Measurements from ENCODE around the gene GRM4. TPM values are rescaled to one million over a fixed set of nuclear protein-coding genes. Genes with fewer than 3 reads are reported as not detected.

The GRM4 gene
- total and polyA plus RNA-seq, 9 of the 15 experiments (the other 6 are each of a cell fraction or from before 2014, with no cell fraction given): 0.18 TPM; not detected in 8

- H3K27ac ChIP-seq (ENCODE audit: extremely low read depth, low read depth, low read length): no peak overlapping the region
- no peaks in the 10 kb centered on the region for H3K36me3 ChIP-seq (ENCODE audit: control insufficient read depth, insufficient read depth, low read length)
- H3K4me2 ChIP-seq (ENCODE audit: insufficient read depth, low read length): no peak overlapping the region
- no peak overlapping the region for H2AFZ ChIP-seq (ENCODE audit: low read depth, low read length)
- TF ChIP-seq HDAC3 (IDR thresholded peaks at IDR 0.05; ENCODE audit: borderline replicate concordance, partially characterized antibody) (no peak), ZNF253 (CRISPR knock-in tag; conservative IDR thresholded peaks at IDR 0.05) (no peak), ERF (CRISPR knock-in tag; IDR thresholded peaks at IDR 0.05) (no peak), GABPB1 (CRISPR knock-in tag; IDR thresholded peaks at IDR 0.05) (no peak), TRIM28 (IDR thresholded peaks at IDR 0.05) (0 out of 2 replicates have a peak, but pooled peaks have one; percentile 7)
- TF ChIP-seq, protein P1, sequence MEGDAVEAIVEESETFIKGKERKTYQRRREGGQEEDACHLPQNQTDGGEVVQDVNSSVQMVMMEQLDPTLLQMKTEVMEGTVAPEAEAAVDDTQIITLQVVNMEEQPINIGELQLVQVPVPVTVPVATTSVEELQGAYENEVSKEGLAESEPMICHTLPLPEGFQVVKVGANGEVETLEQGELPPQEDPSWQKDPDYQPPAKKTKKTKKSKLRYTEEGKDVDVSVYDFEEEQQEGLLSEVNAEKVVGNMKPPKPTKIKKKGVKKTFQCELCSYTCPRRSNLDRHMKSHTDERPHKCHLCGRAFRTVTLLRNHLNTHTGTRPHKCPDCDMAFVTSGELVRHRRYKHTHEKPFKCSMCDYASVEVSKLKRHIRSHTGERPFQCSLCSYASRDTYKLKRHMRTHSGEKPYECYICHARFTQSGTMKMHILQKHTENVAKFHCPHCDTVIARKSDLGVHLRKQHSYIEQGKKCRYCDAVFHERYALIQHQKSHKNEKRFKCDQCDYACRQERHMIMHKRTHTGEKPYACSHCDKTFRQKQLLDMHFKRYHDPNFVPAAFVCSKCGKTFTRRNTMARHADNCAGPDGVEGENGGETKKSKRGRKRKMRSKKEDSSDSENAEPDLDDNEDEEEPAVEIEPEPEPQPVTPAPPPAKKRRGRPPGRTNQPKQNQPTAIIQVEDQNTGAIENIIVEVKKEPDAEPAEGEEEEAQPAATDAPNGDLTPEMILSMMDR (IDR thresholded peaks at IDR 0.05 in 2 of 3, conservative IDR thresholded peaks at IDR 0.05 in 1 of 3; ENCODE audit: insufficient read depth in 2 of 3, low read depth in 1 of 3, low read length in 3 of 3): 0 out of 6 replicates have a peak, but pooled peaks of 1 of the 3 experiments have one; percentile 4
- TF ChIP-seq, protein P2, sequence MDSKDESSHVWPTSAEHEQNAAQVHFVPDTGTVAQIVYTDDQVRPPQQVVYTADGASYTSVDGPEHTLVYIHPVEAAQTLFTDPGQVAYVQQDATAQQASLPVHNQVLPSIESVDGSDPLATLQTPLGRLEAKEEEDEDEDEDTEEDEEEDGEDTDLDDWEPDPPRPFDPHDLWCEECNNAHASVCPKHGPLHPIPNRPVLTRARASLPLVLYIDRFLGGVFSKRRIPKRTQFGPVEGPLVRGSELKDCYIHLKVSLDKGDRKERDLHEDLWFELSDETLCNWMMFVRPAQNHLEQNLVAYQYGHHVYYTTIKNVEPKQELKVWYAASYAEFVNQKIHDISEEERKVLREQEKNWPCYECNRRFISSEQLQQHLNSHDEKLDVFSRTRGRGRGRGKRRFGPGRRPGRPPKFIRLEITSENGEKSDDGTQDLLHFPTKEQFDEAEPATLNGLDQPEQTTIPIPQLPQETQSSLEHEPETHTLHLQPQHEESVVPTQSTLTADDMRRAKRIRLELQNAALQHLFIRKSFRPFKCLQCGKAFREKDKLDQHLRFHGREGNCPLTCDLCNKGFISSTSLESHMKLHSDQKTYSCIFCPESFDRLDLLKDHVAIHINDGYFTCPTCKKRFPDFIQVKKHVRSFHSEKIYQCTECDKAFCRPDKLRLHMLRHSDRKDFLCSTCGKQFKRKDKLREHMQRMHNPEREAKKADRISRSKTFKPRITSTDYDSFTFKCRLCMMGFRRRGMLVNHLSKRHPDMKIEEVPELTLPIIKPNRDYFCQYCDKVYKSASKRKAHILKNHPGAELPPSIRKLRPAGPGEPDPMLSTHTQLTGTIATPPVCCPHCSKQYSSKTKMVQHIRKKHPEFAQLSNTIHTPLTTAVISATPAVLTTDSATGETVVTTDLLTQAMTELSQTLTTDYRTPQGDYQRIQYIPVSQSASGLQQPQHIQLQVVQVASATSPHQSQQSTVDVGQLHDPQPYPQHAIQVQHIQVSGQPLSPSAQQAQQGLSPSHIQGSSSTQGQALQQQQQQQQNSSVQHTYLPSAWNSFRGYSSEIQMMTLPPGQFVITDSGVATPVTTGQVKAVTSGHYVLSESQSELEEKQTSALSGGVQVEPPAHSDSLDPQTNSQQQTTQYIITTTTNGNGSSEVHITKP (IDR thresholded peaks at IDR 0.05; ENCODE audit: partially characterized antibody): peak; percentile 74
- H3K79me2 ChIP-seq (ENCODE audit: control insufficient read depth, insufficient read depth, low read length): no peaks in the 10 kb centered on the region
- CTCF ChIA-PET (ENCODE audit: low intra/inter-chr PET ratio): no interaction called here
- H3K9ac ChIP-seq (ENCODE audit: insufficient read depth in 1 of 2, low read depth in 2 of 2, low read length in 2 of 2): no peak overlapping the region
- intact Hi-C loops (cut with micrococcal nuclease): no loop called here
- BruUV-seq (replicated peaks): no TSS peak
- H3K4me3 ChIP-seq: no peak overlapping the region
- in situ Hi-C loops (cut with MboI): loop anchor here (10.0 kb wide), 1 partner anchor 956 kb away; no protein-coding TSS in a partner anchor
- peak; percentile 52; the same call in 2 of the 3 replicates for ATAC-seq
- no peaks in the 10 kb centered on the region for H4K20me1 ChIP-seq (replicated peaks; ENCODE audit: control insufficient read depth, insufficient read depth, low read length)
- H3K9me3 ChIP-seq (replicated peaks; ENCODE audit: control insufficient read depth, insufficient read depth, low read depth, low read length): peaks cover 14% of the 10 kb centered on the region
- WGBS (ENCODE audit: insufficient coverage, low coverage, missing lambda C conversion rate): 12% methylated on average over 12 of the region's 12 CpGs
- POLR2A ChIA-PET: interaction anchor here (0.8 kb wide), 2 partner anchors 63 to 69 kb away, joined by 4 read pairs; no protein-coding TSS in a partner anchor
- no peak for FAIRE-seq
- no peaks in the 10 kb centered on the region for H3K9me1 ChIP-seq (ENCODE audit: control insufficient read depth, insufficient read depth, low read length)
- peak in 1 of 4 experiments; percentile 16 for DNase-seq (ENCODE audit: extremely low read depth in 1 of 4, low spot score in 3 of 4)
- 0 out of 5 replicates have a peak, but pooled peaks cover 2 to 11% of the 10 kb centered on the region in 2 experiments for H3K27me3 ChIP-seq (ENCODE audit: control insufficient read depth in 2 of 2, insufficient read depth in 2 of 2, low read length in 2 of 2)
- peaks cover 0 to 17% of the 10 kb centered on the region in 2 experiments; a peak in 2 of 5 replicates for H3K4me1 ChIP-seq (replicated peaks in 1 of 2; ENCODE audit: control insufficient read depth in 2 of 2, insufficient read depth in 2 of 2, low read length in 2 of 2)
Measured at GRCh38 chr6:34179106-34179720, 33.3 kb upstream of the GRM4 start.
